ENCODE data around the gene MAP3K13.
"Not testable (repeated sequence)": the region's sequence is repeated elsewhere in the genome, so short reads cannot be mapped to it uniquely, and the experiment has no call there.

The MAP3K13 gene

DNA sequence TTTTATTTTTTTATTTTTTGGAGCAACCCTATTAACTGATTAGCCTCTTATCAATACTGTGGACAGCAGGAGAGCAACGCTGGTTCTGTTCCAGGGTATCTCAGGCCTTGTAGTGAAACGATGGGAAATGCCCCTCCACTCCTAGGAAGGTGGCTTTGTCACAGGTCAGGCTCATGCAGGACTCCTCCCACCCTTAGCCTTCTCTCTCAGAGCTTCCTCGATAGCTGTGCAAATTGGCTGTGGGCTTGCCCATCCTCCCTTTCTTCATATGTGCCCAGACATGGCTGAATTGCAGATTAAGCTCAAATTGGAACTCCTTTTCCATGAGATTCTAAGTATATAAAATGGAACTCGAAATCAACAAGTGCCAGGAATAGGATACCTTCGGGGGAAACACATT is 97.4 kb downstream of the MAP3K13 start:
- no peak for TF ChIP-seq CTCF (IDR thresholded peaks at IDR 0.05)
- no peaks in the 10 kb centered on the region for H3K9me3 ChIP-seq
- H3K27me3 ChIP-seq, result no peaks in the 10 kb centered on the region
- intact Hi-C loops (cut with DNase I; ENCODE audit: low total_unique reads), result no loop called here
- no peaks in the 10 kb centered on the region for H3K4me1 ChIP-seq
- H3K4me3 ChIP-seq, result no peak overlapping the region
- DNase-seq, result no peak
- H3K27ac ChIP-seq, result no peak overlapping the region
- peaks cover 4 to 27% (median 7%) of the 10 kb centered on the region in 3 donors for H3K36me3 ChIP-seq

DNA sequence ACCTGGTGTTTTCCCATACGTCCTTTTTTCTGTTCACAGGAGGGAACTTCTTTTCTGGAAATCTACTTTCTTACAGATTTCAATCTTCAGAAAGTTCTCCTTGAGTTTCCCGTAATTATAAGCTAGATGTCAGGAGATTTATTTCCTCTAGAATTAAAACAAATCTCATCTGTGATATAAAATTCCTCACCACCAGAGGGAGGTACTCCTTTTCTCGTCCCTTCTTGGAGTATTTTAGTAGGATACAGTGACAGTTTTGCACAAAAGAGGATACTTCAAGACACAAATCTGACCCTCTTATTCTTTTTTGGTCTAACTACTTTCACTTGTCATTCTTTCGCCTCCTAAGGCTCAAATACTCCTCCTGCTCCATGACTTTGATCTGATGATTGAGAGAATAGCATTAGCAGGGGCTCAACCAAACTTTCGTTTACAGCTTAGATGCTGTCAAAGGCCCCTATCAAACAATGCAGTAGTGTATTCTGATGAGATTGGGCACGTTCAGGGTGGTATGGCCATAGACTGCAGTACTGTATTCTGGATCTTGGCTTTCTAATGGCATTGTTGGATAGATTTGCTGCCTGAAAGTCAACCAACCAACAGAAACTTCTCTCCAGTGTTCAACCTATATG is 97.9 kb downstream of the MAP3K13 start:
- no peak overlapping the region for H3K27ac ChIP-seq
- no peaks in the 10 kb centered on the region for H3K27me3 ChIP-seq
- no peaks in the 10 kb centered on the region for H3K9me3 ChIP-seq
- DNase-seq, result no peak
- H3K36me3 ChIP-seq, result peaks cover 8 to 32% (median 11%) of the 10 kb centered on the region in 3 donors
- no peak overlapping the region for H3K4me3 ChIP-seq
- TF ChIP-seq CTCF (IDR thresholded peaks at IDR 0.05), result no peak
- no peaks in the 10 kb centered on the region for H3K4me1 ChIP-seq
- intact Hi-C loops (cut with DNase I; ENCODE audit: low total_unique reads), result no loop called here

GRCh38 chr3:185465471-185465870 is 102.5 kb downstream of the MAP3K13 start:
- no peaks in the 10 kb centered on the region for H3K27me3 ChIP-seq
- intact Hi-C loops (cut with DNase I; ENCODE audit: low total_unique reads), result no loop called here
- peaks cover 25 to 67% (median 33%) of the 10 kb centered on the region in 3 donors for H3K36me3 ChIP-seq
- TF ChIP-seq CTCF (IDR thresholded peaks at IDR 0.05), result no peak
- no peak for DNase-seq
- no peak overlapping the region for H3K27ac ChIP-seq
- no peak overlapping the region for H3K4me3 ChIP-seq
- H3K4me1 ChIP-seq, result no peaks in the 10 kb centered on the region
- no peaks in the 10 kb centered on the region for H3K9me3 ChIP-seq

DNA sequence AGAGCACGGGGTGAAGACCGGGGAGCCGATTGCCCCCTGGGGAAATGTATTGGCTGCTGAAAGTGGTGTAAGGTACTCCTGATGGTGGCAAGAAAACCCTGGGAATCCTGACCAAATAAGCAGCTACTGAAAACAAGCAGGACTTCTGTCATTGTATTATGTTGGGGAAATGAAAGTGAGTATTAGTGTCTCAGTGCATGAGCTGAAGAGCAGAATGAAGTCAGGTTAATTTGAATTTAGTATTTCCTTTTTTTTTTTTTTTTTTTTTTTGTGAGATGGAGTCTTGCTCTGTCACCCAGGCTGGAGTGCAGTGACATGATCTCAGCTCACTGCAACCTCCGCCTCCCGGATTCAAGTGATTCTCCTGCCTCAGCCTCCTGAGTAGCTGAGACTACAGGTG is 103.2 kb downstream of the MAP3K13 start:
- H3K4me1 ChIP-seq; DNase-seq; H3K27ac ChIP-seq; H3K27me3 ChIP-seq; H3K9me3 ChIP-seq; intact Hi-C loops (cut with DNase I; ENCODE audit: low total_unique reads); H3K4me3 ChIP-seq: not testable (repeated sequence)
- H3K36me3 ChIP-seq, result peaks cover 25 to 67% (median 33%) of the 10 kb centered on the region in 3 donors

DNA sequence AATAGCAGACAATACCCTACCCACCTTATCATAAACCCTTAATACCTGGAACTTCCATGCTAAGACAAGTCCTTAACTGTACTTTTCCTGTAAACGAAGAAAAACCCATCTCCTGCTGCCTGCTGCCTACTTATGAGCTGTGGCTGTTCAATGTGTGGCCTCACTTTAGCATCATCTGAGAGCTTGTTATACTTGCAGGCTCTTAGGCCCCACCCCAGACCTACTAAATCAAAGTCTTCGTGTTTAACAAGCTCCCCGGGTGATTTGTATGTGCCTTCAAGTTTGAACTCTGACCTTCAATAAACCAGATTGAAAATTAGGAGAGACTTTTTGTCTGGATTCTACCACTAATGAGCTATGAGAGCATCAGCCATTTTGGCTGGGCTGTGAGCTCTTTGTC is 106.6 kb downstream of the MAP3K13 start:
- no peaks in the 10 kb centered on the region for H3K9me3 ChIP-seq
- no peaks in the 10 kb centered on the region for H3K4me1 ChIP-seq
- peaks cover 42 to 75% (median 46%) of the 10 kb centered on the region in 3 donors for H3K36me3 ChIP-seq
- H3K4me3 ChIP-seq, result no peak overlapping the region
- DNase-seq, result no peak
- intact Hi-C loops (cut with DNase I; ENCODE audit: low total_unique reads), result no loop called here
- no peak for TF ChIP-seq CTCF (IDR thresholded peaks at IDR 0.05)
- H3K27ac ChIP-seq, result no peak overlapping the region
- no peaks in the 10 kb centered on the region for H3K27me3 ChIP-seq

DNA sequence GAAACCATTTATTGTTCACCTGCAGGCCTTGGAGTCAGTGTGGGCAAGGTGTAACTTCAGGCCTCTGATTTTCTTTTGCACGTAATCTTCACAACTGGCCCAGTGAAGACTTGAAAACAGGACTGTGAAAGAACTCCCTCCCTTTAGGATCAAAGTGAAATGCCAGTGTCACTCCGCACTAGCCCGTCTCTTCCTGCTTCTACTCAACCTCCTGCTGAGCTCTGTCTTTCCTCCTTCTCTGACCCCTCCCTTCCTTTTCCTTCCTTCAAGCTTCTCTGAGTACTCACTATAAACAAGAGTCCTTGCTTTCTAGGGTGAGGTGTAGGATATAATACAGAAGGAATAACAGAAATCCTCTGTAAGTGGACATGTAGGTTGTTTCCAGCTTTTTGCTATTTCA is 107.4 kb downstream of the MAP3K13 start:
- DNase-seq, result no peak
- Histone ChIP-seq H3K4me3 (no peak overlapping the region), H3K27ac (no peak overlapping the region), H3K4me1 (no peaks in the 10 kb centered on the region), H3K36me3 (peaks cover 42 to 75% (median 49%) of the 10 kb centered on the region in 3 donors), H3K27me3 (no peaks in the 10 kb centered on the region), H3K9me3 (no peaks in the 10 kb centered on the region)
- TF ChIP-seq CTCF (IDR thresholded peaks at IDR 0.05), result no peak
- intact Hi-C loops (cut with DNase I; ENCODE audit: low total_unique reads), result no loop called here
